Vagina (tissue), 2 donors: ENCODE measurements around the gene SLITRK5. TPM values are rescaled to one million over a fixed set of nuclear protein-coding genes. Genes with fewer than 3 reads are reported as not detected.

Experiments
- DNase-seq, 2 donors: peaks; one replicate each; pipeline ENCODE4 v3.0.0-alpha.2; 2017; ENCODE audit errors: extremely low spot score in 2 of 2
- H3K27ac ChIP-seq: fragments of 200-600 bp; sonication (generic); one replicate; pipeline ENCODE4 v1.5.1; 2019
- H3K27me3 ChIP-seq: fragments of 200-600 bp; sonication (generic); one replicate; pipeline ENCODE4 v1.5.1; 2019
- H3K36me3 ChIP-seq, 2 donors: fragments of 200-600 bp; sonication (generic); one replicate each; pipeline ENCODE4 v1.5.1; 2017 to 2019
- H3K4me1 ChIP-seq: fragments of 200-600 bp; sonication (generic); one replicate; pipeline ENCODE4 v1.5.1; 2019
- H3K4me3 ChIP-seq, 2 donors: fragments of 200-600 bp; sonication (generic); 1 replicate in 1 of 2; 2 replicates in 1 of 2; pipeline ENCODE4 v1.5.1; 2016 to 2019
- H3K9me3 ChIP-seq: fragments of 200-600 bp; sonication (generic); one replicate; pipeline ENCODE4 v1.5.1; 2019
- POLR2A ChIP-seq, 2 donors: fragments of 450-650 bp; IDR thresholded peaks; one replicate each; pipeline ENCODE4 v1.6.1; 2017; ENCODE audit warnings: antibody characterized with exemption in 2 of 2, mild to moderate bottlenecking in 2 of 2, moderate library complexity in 2 of 2
- POLR2AphosphoS5 ChIP-seq, 2 donors: sonication (generic); formaldehyde crosslinking; IDR thresholded peaks; one replicate each; pipeline ENCODE4 v1.9.0; 2017; ENCODE audit warnings: antibody characterized with exemption in 2 of 2, mild to moderate bottlenecking in 2 of 2, low read depth in 1 of 2; ENCODE audit not compliant: insufficient read depth in 1 of 2
- intact Hi-C: fragments of 100-400 bp; cut with DNase I; formaldehyde crosslinking; loops from one replicate; pipeline ENCODE4 v1.15.1; 2023
- total RNA-seq: library from RNA; depleted of rRNA; stranded (reverse); fragments of >200 nt; gene quantifications from one replicate; pipeline ENCODE4 v1.2.3, GENCODE V29; 2016
- TF ChIP-seq, protein P1 (sequence below), 3 experiments: fragments of 450-650 bp in 2 of 3; fragments of 200-600 bp in 1 of 3; sonication (generic) in 1 of 3; IDR thresholded peaks; one replicate each; pipeline ENCODE4 v1.5.1; 2017 to 2019; ENCODE audit warnings: antibody characterized with exemption in 3 of 3, mild to moderate bottlenecking in 2 of 3, moderate library complexity in 2 of 3

The SLITRK5 gene
- total RNA-seq, 1 donor from 2014 or later, result 0.74 TPM

DNA sequence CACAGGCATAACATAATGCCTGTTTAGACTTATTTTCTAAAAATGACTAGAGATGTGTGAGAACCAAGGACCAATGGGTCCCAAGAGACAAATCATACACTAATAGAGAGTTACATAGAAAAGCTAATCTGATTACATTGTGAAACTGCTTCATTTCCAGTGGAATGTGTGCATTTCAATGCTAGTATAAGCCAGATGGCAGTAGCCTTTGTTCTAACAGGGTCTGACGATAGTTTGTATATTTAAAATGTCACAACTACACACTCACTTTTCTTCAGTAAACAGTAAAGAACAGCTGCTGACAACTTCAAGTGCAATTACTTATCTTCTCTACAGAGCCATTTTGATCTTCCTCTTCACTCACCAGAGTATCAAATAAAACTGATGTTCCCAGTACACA, 4.3 kb upstream of the SLITRK5 start:
- Histone ChIP-seq H3K9me3 (no peaks in the 10 kb centered on the region), H3K36me3 (no peaks in the 10 kb centered on the region)

DNA sequence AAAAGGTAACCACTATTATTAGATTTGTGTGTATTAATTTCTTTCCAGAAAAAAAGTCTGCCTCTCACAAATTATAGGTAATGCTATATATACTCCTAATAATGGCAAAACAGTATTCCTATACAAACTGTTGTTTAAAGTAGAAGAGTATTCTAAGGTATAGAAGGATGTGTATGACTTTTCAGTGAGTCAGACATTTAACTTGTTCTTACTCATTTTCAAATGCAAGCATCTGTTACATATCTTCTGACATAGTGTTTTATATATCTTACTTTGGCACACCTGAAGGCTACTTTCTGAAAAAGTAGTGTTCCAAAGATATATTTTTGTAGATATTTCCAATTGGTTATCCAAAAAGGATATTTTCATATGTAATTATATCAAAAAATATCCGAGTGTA, 3.5 kb upstream of the SLITRK5 start:
- no peak overlapping the region for H3K27ac ChIP-seq
- no peak for TF ChIP-seq POLR2A (IDR thresholded peaks at IDR 0.05)
- TF ChIP-seq POLR2AphosphoS5 (IDR thresholded peaks at IDR 0.05; ENCODE audit: insufficient read depth in 1 of 2, low read depth in 1 of 2), result no peak
- TF ChIP-seq, protein P1, sequence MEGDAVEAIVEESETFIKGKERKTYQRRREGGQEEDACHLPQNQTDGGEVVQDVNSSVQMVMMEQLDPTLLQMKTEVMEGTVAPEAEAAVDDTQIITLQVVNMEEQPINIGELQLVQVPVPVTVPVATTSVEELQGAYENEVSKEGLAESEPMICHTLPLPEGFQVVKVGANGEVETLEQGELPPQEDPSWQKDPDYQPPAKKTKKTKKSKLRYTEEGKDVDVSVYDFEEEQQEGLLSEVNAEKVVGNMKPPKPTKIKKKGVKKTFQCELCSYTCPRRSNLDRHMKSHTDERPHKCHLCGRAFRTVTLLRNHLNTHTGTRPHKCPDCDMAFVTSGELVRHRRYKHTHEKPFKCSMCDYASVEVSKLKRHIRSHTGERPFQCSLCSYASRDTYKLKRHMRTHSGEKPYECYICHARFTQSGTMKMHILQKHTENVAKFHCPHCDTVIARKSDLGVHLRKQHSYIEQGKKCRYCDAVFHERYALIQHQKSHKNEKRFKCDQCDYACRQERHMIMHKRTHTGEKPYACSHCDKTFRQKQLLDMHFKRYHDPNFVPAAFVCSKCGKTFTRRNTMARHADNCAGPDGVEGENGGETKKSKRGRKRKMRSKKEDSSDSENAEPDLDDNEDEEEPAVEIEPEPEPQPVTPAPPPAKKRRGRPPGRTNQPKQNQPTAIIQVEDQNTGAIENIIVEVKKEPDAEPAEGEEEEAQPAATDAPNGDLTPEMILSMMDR (IDR thresholded peaks at IDR 0.05), result no peak
- H3K27me3 ChIP-seq, result no peaks in the 10 kb centered on the region
- DNase-seq, result no peak
- peaks cover 21% of the 10 kb centered on the region for H3K4me1 ChIP-seq
- H3K4me3 ChIP-seq, result no peak overlapping the region
- intact Hi-C loops, result no loop called here
- H3K36me3 ChIP-seq, result no peaks in the 10 kb centered on the region
- H3K9me3 ChIP-seq, result no peaks in the 10 kb centered on the region

More for the DNA sequence above, 4.3 kb upstream of the SLITRK5 start:
- intact Hi-C loops, result no loop called here
- no peak for DNase-seq
- Histone ChIP-seq H3K27ac (no peak overlapping the region), H3K4me3 (no peak overlapping the region), H3K4me1 (peaks cover 13% of the 10 kb centered on the region), H3K27me3 (no peaks in the 10 kb centered on the region)
- TF ChIP-seq, protein P1 (IDR thresholded peaks at IDR 0.05), result no peak
- TF ChIP-seq POLR2AphosphoS5 (IDR thresholded peaks at IDR 0.05; ENCODE audit: insufficient read depth in 1 of 2, low read depth in 1 of 2), result no peak
- no peak for TF ChIP-seq POLR2A (IDR thresholded peaks at IDR 0.05)

DNA sequence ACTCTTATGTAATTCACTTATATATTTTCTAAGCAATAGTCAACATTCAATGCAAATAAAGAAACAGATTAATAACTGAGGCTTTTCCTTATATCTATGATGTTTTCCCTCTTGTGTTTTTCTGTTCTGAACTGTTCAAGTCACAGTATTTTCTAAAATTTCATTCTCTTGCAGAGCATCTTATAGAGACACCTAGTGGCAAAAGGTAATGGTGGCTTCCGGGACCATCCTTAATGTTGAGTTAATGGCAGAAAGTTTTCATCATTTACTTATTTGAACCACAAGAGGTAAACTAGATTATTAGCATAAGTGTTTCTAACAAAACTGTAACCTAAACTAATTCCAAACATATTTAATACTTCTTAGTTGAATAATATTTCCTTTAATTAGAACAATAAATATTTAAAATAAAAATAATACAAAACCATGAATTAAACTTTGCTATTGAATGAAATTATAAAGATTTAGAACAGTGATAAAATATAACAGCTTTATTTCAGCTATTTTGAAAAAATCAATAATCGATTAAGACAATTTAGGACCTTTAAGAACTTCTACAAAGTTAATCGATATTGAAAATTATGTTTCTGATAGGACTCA, 1.7 kb upstream of the SLITRK5 start:
- TF ChIP-seq, protein P1 (IDR thresholded peaks at IDR 0.05), result no peak
- no peak for TF ChIP-seq POLR2A (IDR thresholded peaks at IDR 0.05)
- TF ChIP-seq POLR2AphosphoS5 (IDR thresholded peaks at IDR 0.05; ENCODE audit: insufficient read depth in 1 of 2, low read depth in 1 of 2), result no peak
- Histone ChIP-seq H3K9me3 (no peaks in the 10 kb centered on the region), H3K27me3 (no peaks in the 10 kb centered on the region), H3K36me3 (no peaks in the 10 kb centered on the region), H3K27ac (no peak overlapping the region), H3K4me1 (peaks cover 36% of the 10 kb centered on the region), H3K4me3 (no peak overlapping the region)
- intact Hi-C loops, result no loop called here
- DNase-seq, result no peak

DNA sequence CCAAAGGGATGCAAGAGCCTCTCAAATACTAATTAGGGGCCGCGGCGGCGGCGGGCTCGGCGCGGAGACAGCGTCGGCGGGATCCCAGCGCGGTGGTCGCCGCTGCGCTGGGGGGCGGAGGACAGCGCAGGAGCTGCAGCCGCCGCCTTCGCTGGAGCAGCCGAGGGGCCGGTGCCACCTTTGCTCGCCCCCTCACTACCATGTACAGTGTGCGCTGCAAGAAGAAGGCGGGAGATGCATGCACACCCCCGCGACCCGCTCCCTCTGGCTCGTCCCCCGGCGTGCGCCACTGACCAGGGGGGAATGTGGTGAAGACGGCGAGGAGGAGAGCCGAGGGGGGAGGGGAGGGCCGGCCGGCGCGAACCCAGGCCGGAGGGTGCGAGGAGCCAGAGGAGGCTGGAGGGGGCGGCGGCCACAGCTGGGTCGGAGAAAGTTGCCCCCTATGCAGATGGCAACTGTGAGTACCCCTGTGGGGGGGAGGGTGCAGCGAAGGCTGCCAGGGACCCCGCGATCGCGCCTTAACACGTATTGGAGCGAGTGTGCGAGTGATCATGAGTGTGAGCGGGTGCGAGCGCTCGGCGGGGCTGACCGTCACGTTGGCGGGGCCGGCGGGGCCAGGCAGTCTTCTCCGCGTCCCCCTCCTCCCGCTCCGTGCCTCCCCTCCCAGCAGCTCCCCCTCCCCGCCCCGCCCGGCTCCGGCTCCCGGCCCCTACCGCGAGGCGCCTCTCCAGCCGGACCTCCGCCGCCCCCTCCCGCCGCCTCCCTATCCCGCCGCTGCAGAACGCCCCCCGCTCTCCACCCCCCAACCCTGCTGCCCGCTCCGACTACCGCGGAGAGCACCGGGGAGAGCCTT, 808 bp downstream of the SLITRK5 start:
- H3K9me3 ChIP-seq, result no peaks in the 10 kb centered on the region
- peak overlapping the region; percentile 45 to 56 for H3K4me3 ChIP-seq
- no peak for DNase-seq
- H3K36me3 ChIP-seq, result no peaks in the 10 kb centered on the region
- peaks cover 38% of the 10 kb centered on the region for H3K4me1 ChIP-seq
- TF ChIP-seq POLR2A (IDR thresholded peaks at IDR 0.05) (no peak), POLR2AphosphoS5 (IDR thresholded peaks at IDR 0.05; ENCODE audit: insufficient read depth in 1 of 2, low read depth in 1 of 2) (no peak)
- TF ChIP-seq, protein P1 (IDR thresholded peaks at IDR 0.05), result no peak
- no peak overlapping the region for H3K27ac ChIP-seq
- H3K27me3 ChIP-seq, result no peaks in the 10 kb centered on the region
- intact Hi-C loops, result no loop called here
